HT1080 (cell line): Measurements from ENCODE around the gene ZNRF4. TPM values are rescaled to one million over a fixed set of nuclear protein-coding genes. Genes with fewer than 3 reads are reported as not detected.

Experiments used
- DNase-seq: peaks from one replicate; pipeline ENCODE4 v3.0.0-alpha.2; 2015; ENCODE audit warnings: low read depth
- total RNA-seq: library from RNA; depleted of rRNA; stranded (reverse); fragments of >200 nt; shearing (Covaris generic); gene quantifications from 2 replicates; pipeline ENCODE4 v1.2.3, GENCODE V29; 2014

The ZNRF4 gene
- total RNA-seq, 1 experiment from 2014 or later: not detected

GRCh38 chr19:5439452-5439851 lies 15.8 kb upstream of the ZNRF4 start:
- no peak for DNase-seq

DNA sequence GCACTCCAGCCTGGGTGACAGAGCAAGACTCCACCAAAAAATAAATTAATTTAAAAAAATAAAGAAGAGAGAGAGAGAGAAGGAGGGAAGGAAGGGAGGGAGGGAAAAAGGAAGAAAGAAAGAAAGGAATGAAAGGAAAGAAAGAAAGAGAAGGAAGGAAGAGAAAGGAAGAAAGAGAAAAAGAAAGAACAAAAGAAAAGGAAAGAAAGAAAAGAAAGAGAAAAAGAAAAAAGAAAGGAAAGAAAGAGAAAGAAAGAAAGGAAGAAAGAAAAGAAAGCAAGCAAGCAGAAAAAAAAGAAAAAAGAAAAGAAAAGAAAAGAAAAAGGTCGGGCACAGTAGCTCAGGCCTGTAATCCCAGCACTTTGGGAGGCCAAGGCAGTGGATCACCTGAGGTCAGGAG lies 14.9 kb upstream of the ZNRF4 start:
- DNase-seq: no peak

- DNase-seq: no peak
Observed at GRCh38 chr19:5443723-5444122, 11.5 kb upstream of the ZNRF4 start.

DNA sequence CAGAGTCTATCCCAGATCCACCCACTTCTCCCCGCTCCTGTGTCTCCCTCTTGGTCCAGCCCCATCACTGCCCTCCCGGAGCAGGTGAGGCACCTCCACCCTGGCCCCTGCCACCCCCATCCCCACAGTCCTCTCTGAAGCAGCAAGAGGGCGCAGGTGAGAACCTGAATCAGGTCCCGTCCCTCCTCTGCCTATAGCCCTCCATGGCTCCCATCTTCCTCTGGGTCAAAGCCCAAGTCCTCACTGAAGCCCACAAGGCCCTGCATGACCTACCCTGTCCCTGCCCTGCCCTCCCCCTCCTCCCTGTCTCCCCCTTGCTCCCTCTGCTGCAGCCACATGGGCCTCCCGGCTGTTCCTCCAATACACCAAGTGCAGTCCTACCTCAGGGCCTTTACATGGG lies 10.8 kb upstream of the ZNRF4 start:
- no peak for DNase-seq

DNA sequence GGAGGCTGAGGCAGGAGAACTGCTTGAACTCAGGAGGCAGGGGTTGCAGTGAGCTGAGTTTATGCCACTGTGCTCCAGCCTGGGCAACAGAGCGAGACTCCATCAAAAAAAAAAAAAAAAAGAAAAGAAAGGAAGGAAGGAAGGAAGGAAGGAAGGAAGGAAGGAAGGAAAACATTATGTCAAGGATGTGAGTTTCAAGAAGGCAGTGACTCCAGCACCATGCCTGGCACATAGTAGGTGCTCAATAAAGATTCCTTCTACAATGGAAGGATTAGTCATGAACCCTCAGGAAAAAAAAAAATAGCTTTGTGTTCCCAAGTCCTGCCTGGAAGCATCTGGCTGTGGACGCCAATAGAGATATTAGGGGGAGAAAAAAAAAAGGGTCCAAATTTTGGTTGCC lies 10.1 kb upstream of the ZNRF4 start:
- DNase-seq: no peak

DNA sequence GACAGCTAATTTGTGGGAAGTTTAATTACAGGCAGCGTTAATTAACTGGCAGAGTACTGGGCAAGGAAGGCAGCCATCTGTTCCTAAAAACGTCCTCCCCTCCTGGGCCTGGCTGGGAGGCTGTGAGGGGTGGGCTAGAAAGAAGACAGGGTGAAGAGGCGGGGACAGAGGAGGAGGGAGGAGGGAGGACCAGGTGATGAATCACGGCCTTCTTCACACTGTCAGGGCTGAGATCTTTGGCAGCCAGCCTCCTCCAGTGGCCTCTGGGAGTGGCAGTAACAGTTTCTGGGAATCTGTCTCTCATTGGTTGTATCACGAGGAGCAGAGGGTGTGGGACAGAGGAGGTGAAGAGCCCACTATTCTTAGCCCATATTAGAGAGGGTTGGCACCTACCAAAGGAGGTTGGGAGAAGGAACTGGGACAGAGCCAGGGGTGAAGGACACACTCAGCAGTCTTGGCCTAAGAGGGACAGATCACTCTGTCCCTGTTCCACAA lies 9.6 kb upstream of the ZNRF4 start:
- DNase-seq: no peak

GRCh38 chr19:5447700-5448311 lies 7.4 kb upstream of the ZNRF4 start:
- DNase-seq: peak; percentile 4

DNA sequence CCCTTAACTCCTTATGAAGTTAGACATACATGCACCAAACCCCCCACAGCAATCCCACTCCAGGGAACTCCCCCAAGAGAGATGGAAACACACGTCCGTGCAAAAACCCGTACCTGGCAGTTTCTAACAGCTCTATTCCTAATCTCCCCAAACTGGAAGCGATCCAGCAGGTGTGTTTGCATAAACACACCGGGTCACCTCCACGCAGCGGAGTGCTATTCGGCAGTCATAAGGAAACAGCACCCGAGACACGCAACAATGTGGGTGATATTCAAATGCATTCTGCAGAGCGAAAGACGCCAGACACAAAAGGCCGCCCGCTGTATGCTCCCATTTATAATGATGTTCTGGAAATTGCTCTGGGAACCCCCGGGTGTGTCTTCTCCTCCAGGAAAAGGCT lies 6.8 kb upstream of the ZNRF4 start:
- no peak for DNase-seq

- no peak for DNase-seq
Observed at GRCh38 chr19:5450482-5451126, 4.6 kb upstream of the ZNRF4 start.

DNA sequence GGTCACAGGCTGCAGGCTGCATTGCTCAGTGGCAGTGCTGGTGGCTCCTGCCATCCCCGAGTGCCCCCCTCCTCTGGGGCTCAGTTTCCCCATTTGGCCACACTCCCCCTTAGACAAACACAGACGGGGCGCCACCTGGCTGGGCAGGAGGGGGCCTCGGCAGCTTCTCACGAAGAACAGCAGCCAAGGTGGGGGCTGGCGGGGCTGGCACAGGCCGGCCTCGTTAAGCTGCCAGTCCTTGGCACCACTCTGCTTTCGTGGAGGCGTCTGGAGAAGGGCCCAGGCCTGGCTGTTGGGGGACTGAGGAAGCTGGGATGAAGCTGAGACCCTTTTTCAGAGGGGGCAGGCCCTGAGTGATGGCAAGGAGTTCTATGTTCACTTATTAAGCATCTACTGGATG lies 3.7 kb upstream of the ZNRF4 start:
- no peak for DNase-seq

- peak; percentile 18 for DNase-seq
Observed at GRCh38 chr19:5452594-5453565, 2.3 kb upstream of the ZNRF4 start.

DNA sequence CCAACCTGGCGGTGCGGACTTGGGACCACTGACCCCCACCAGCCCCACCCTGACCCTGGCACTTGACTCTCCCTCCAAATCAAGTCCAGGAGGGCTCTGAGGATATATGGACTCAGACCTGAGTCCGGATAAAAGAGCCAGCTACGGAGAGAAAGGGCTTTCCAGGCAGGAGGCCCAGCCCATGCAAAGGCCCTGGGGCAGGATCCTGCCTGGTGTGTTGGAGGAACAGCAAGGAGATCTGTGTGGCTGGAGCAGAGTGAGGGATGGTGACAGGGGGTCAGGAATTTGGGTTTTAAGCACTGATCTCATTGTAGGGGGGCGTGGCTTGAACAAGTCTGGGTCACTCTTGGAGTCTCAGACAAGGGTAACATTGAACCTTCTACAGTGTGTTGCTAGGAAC lies 474 bp upstream of the ZNRF4 start:
- DNase-seq: no peak

DNA sequence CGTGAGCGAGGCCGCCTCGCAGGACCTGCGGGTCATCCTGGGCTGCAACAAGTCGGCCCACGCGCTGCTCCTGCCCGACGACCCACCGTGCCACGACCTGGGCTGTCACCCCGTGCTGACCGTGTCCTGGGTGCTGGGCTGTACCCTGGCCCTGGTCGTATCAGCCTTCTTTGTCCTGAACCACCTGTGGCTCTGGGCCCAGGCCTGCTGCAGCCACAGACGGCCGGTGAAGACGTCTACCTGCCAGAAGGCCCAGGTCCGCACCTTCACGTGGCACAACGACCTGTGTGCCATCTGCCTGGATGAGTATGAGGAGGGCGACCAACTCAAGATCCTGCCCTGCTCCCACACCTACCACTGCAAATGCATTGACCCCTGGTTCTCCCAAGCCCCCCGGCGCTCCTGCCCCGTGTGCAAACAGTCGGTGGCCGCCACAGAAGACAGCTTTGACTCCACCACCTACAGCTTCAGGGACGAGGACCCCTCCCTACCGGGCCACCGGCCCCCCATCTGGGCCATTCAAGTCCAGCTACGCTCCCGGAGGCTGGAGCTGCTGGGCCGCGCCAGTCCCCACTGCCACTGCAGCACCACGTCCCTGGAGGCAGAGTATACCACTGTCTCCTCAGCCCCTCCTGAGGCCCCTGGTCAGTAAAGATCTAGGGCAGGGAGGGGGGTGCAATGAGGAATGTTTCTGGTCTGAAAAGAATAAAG lies 1.1 kb downstream of the ZNRF4 start:
- DNase-seq: no peak

DNA sequence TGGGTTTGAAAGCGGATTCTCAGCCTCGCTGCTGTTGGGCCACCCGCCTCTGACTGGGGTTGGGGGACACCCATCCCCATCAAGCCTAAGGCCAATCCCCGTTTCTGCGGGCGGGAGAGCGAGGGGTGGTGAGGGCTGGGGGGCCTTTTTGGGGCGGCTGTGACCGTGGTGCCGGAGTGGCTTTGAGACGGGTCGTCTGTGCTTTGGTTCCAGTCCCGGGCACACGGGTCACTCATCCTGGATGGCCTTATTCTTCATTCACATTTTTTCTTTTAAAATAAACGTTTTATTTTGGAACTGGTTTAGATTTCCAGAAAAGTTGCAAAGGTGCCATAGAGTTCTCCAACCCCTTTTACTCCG lies 1.6 kb downstream of the ZNRF4 start:
- DNase-seq: no peak

- DNase-seq: no peak
Observed at GRCh38 chr19:5457709-5458108, 2.5 kb downstream of the ZNRF4 start.

- DNase-seq: no peak
Observed at GRCh38 chr19:5458420-5458819, 3.2 kb downstream of the ZNRF4 start.

GRCh38 chr19:5459360-5459759 lies 4.1 kb downstream of the ZNRF4 start:
- no peak for DNase-seq

DNA sequence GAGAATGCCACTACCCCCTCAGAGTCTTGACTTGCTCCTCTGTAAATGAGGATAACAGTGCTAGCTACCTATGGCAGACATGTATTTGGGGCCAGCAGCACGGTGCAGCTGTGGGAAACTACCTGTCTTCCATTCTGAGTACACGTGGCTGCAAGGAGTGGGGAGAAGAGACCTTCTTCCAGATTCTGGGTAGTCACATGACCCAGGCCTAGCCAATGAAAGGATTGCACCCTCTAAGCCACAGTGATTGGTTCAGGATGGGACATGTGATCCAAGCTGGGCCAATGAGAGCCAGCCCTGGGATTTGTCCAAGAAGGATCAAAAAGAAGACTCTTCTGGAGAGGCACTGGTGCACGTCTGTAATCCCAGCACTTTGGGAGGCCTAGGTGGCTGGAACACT lies 5.5 kb downstream of the ZNRF4 start:
- no peak for DNase-seq

GRCh38 chr19:5463959-5464358 lies 8.7 kb downstream of the ZNRF4 start:
- DNase-seq: no peak

DNA sequence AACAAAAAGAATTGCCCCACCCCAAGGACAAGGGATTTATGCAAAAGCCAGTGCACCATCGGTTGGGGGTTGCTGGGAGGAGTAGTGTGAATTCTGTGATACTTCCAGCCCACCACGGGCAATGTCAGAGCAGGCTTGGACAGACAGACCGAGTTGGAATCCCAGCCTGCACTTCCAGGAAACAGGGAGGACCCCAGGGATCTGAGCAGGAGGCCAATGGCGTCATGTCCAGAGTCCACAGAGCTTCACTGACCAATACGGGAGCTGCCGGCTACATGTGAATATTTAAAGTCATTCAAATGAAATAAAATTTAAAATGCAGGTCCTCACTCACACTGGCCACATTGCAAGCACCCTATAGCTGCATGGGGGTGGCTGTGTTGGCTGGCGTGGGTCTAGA lies 10.9 kb downstream of the ZNRF4 start:
- DNase-seq: no peak

DNA sequence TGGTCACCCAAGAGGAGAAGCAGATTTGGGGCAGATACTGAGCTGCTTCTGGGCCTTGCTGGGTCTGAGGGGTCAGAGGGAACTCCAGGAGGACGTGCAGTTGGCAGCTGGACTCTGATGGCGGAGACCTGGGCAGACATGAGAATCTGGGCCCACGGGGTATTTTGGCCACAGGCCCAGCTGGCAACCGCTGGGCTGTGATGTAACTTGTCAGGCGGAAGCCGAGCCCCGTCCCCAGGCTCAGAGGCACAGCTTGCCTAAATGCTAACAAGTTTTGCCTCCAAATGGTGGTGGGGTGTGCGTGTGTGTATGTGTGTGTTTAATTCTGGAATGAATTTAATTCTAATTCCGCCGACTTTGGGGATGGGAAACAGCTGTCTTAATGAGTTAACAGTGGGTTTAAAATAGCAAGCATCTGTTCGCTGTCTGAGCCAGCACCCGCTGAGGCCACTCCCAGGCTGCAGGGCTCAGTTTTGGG lies 11.6 kb downstream of the ZNRF4 start:
- no peak for DNase-seq
